ENCODE results near the gene TNS1. TPM values are rescaled to one million over a fixed set of nuclear protein-coding genes. Genes with fewer than 3 reads are reported as not detected.
A peak's percentile ranks its signal among the peaks of the same experiment; 100 is the strongest.

TNS1 gene
- total RNA-seq, 1 donor from 2014 or later, result 206 TPM

- no peak for DNase-seq (ENCODE audit: low read depth)
Observed at GRCh38 chr2:217956586-217957457, 46.0 kb downstream of the TNS1 start.

- DNase-seq (ENCODE audit: low read depth), result no peak
Observed at GRCh38 chr2:217955881-217956493, 46.8 kb downstream of the TNS1 start.

- DNase-seq (ENCODE audit: low read depth), result no peak
Observed at GRCh38 chr2:217954971-217955740, 47.6 kb downstream of the TNS1 start.

GRCh38 chr2:217954469-217954868 lies 48.3 kb downstream of the TNS1 start:
- DNase-seq (ENCODE audit: low read depth), result no peak

GRCh38 chr2:217954051-217954450 lies 48.7 kb downstream of the TNS1 start:
- no peak for DNase-seq (ENCODE audit: low read depth)

- peak; percentile 66 for DNase-seq (ENCODE audit: low read depth)
Observed at GRCh38 chr2:217953531-217953932, 49.3 kb downstream of the TNS1 start.

GRCh38 chr2:217953011-217953481 lies 49.7 kb downstream of the TNS1 start:
- peak; percentile 69 for DNase-seq (ENCODE audit: low read depth)

GRCh38 chr2:217952409-217952808 lies 50.4 kb downstream of the TNS1 start:
- DNase-seq (ENCODE audit: low read depth), result no peak

GRCh38 chr2:217951521-217952247 lies 51.1 kb downstream of the TNS1 start:
- no peak for DNase-seq (ENCODE audit: low read depth)

- no peak for DNase-seq (ENCODE audit: low read depth)
Observed at GRCh38 chr2:217951091-217951490, 51.7 kb downstream of the TNS1 start.

- DNase-seq (ENCODE audit: low read depth), result no peak
Observed at GRCh38 chr2:217950401-217950871, 52.4 kb downstream of the TNS1 start.

GRCh38 chr2:217949447-217949846 lies 53.3 kb downstream of the TNS1 start:
- DNase-seq (ENCODE audit: low read depth), result no peak

GRCh38 chr2:217948897-217949296 lies 53.9 kb downstream of the TNS1 start:
- no peak for DNase-seq (ENCODE audit: low read depth)

- DNase-seq (ENCODE audit: low read depth), result no peak
Observed at GRCh38 chr2:217948351-217948791, 54.4 kb downstream of the TNS1 start.

GRCh38 chr2:217947383-217948350 lies 55.1 kb downstream of the TNS1 start:
- DNase-seq (ENCODE audit: low read depth), result no peak

- no peak for DNase-seq (ENCODE audit: low read depth)
Observed at GRCh38 chr2:217946051-217946450, 56.7 kb downstream of the TNS1 start.

- no peak for DNase-seq (ENCODE audit: low read depth)
Observed at GRCh38 chr2:217945530-217945929, 57.3 kb downstream of the TNS1 start.

- no peak for DNase-seq (ENCODE audit: low read depth)
Observed at GRCh38 chr2:217944923-217945322, 57.9 kb downstream of the TNS1 start.

- DNase-seq (ENCODE audit: low read depth), result no peak
Observed at GRCh38 chr2:217944366-217944765, 58.4 kb downstream of the TNS1 start.
